HG02571 (cell line): ENCODE measurements around the gene COA1.
"Not testable (repeated sequence)": the region's sequence is repeated elsewhere in the genome, so short reads cannot be mapped to it uniquely, and the experiment has no call there.

ENCODE experiments used
- ATAC-seq: cut with Tn5 transposase; IDR thresholded peaks from one replicate; pipeline ENCODE4 v1.9.1; 2021; ENCODE audit warnings: mild to moderate bottlenecking, moderate library complexity; ENCODE audit not compliant: unreplicated experiment

COA1 gene

GRCh38 chr7:43693687-43694398 is 35.5 kb downstream of the COA1 start:
- ATAC-seq: no peak

GRCh38 chr7:43692582-43693373 is 36.5 kb downstream of the COA1 start:
- no peak for ATAC-seq

GRCh38 chr7:43691611-43692010 is 37.7 kb downstream of the COA1 start:
- no peak for ATAC-seq

GRCh38 chr7:43689115-43689514 is 40.2 kb downstream of the COA1 start:
- no peak for ATAC-seq

GRCh38 chr7:43687866-43688265 is 41.5 kb downstream of the COA1 start:
- not testable (repeated sequence) for ATAC-seq

- no peak for ATAC-seq
These were observed 42.3 kb downstream of the COA1 start for GRCh38 chr7:43686991-43687390.

- ATAC-seq: no peak
These were observed 48.6 kb downstream of the COA1 start for GRCh38 chr7:43680736-43681135.

GRCh38 chr7:43679210-43680068 is 49.9 kb downstream of the COA1 start:
- no peak for ATAC-seq

- ATAC-seq: no peak
These were observed 51.0 kb downstream of the COA1 start for GRCh38 chr7:43678315-43678714.

- ATAC-seq: no peak
These were observed 51.5 kb downstream of the COA1 start for GRCh38 chr7:43677864-43678263.

GRCh38 chr7:43674559-43675436 is 54.5 kb downstream of the COA1 start:
- no peak for ATAC-seq

- not testable (repeated sequence) for ATAC-seq
These were observed 55.9 kb downstream of the COA1 start for GRCh38 chr7:43673243-43673976.

GRCh38 chr7:43671521-43671920 is 57.8 kb downstream of the COA1 start:
- ATAC-seq: no peak

GRCh38 chr7:43669286-43670081 is 59.8 kb downstream of the COA1 start:
- no peak for ATAC-seq

GRCh38 chr7:43668035-43668434 is 61.3 kb downstream of the COA1 start:
- no peak for ATAC-seq

GRCh38 chr7:43666938-43667337 is 62.4 kb downstream of the COA1 start:
- ATAC-seq: no peak

GRCh38 chr7:43664681-43665080 is 64.6 kb downstream of the COA1 start:
- no peak for ATAC-seq

GRCh38 chr7:43660141-43660540 is 69.2 kb downstream of the COA1 start:
- ATAC-seq: no peak

GRCh38 chr7:43659549-43659896 is 69.8 kb downstream of the COA1 start:
- no peak for ATAC-seq
